MV-4-11 (cell line): Measurements from ENCODE around the gene MCRS1.

ENCODE experiments used
- DNase-seq: peaks from one replicate; lab custom pipeline; 2025; lab: John Stamatoyannopoulos, UW

MCRS1 gene

DNA sequence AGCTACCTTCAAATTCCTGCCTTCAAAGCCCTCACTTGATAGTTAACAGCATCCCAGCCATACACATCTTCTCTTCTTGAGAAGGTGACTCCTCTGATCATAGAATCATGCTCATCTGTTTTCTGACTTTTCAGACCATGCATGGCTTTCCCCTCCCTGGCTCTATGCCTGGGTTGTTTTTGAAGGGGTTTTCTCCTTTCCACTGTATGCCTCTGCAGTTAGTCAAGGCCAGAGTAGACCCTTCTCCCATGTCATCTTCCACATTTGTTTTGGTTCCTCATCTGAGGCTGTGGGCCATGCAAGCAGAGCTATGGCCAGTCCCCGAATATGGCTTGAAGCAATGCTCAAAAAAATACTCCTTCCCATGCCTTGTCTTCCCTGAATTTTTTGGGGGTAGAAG lies 14.3 kb upstream of the MCRS1 start:
- DNase-seq: no peak

GRCh38 chr12:49580572-49581535 lies 12.9 kb upstream of the MCRS1 start:
- DNase-seq: peak; percentile 36

DNA sequence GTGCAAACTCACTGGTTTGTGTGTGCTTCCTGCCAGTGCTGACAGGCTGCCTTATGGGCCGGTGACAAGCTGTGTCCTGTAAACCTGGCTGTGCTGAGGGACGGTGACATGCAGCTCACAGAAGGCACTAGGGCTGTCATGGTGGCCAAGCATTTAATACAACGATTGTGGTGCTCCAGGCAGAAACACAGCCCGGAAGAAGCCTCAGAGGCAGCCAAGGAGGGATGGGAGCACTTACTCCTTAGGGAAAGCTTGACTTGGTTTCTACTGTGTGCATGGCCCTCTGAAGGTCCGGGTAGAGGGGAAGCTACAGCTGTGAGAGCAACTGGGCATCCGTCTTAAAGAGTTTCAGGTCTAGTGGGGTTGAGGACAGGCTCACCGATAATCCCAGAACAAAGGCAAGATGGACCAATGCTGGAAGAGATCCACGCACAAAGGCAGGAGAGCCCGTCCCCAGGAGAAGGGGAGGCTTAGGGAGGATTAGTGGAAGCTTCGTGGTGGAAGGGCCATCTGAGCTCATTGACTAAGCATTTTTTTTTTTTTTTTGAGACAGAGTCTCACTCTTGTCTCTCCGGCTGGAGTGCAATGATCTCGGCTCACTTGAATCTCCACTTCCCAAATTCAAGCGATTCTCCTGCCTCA lies 10.7 kb upstream of the MCRS1 start:
- DNase-seq: no peak

DNA sequence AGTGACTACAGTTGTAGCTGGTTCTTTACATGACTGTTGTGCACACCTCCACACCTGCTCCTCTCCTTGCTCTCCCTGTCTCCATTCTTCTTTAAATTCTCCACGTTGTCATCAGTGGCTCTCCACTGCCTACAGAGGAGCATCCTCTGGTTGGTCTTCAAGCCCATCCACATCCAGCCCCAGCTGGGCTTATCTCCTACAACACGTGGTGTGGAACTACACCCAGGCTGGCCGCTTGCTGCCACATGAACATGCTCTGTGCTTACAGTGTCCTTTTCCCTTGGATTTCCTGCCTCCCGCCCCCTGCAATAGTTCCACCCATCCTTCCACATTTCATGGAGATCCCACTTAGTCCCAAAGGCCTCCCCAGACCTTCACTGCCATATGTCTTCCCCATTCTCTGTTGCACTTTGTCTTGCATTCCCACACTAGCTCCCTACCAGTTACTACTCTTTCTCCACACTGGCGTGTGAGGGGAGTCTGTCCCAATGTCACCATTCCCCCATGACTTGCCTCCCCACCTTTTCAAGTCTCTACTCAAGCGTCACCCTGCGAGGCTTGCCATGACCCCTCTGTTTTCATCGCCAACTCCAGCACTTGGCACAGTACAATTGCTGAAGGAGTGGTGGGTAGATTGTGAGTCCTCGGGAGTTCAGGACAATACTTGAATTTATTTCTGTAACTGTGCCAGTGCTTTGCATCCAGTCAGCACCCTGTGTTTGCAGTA lies 9.8 kb upstream of the MCRS1 start:
- DNase-seq: no peak

DNA sequence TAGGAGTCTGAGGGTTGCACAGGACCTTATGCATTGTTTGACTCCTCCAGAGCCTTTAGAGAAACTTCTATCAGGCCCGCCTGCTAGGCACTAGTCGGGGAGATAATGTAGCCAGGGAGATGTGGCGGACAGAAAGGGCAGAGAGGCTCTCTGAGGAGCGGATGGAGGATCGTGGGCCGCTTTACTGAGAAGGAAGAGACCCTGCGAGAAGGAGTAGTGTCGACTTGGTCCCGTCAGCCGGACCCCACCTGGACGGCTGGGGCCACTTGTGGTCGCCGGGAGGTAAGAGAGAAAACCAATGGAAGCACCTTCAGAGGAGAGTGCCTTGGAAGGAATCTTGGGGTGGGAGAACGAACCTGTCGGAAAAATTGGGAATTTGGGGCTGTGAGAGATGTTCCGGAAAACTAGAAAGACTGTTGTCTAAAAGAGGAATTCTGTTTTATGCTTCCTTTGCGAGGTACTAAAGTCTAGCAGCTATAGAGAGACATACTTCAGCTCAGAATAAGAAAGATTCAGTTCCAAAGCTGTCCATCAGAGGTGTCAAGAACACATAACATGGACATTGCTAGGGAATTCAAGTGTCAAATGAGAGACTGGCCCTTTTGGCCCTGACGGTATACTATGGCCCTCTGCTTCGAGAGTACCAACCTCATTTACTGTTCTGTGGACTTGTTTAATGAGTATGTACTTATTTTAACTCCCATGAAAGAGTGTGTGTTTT lies 660 bp upstream of the MCRS1 start:
- DNase-seq: no peak

DNA sequence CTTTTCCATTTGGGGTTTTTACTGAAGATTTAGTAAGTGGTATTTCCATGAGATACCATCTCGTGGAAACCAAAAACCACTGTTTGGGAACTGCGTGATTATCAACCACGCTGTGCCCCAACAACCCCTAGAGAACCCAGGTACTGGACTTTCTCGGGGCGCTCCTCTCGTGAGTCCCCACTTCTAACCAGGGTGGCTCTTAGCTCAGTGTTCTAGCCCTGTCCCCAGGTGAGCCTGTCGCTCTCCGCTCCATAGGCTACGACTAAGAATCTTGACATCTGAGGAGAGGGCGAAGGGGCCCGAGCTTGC lies 686 bp downstream of the MCRS1 start:
- no peak for DNase-seq

DNA sequence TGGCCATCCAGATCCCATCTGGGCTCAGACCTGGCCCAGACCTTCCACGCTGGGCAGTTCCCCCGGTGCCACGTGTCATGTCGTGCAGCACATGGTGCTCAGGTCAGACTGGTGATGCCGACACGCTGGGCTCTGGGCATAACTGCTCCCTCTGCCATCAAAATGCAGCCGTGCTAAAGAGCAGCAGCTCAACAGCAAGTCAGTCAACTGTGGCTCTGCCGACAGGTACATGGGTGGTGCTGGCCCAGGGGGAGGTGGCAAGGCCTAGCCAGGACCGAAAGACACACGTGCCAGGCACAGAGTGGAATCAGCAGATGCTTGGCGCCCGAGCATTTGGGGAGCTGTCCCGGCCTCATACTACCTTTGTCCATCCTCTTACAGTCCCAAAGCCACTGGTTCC lies 1.6 kb downstream of the MCRS1 start:
- DNase-seq: no peak

GRCh38 chr12:49565406-49566265 lies 2.3 kb downstream of the MCRS1 start:
- no peak for DNase-seq

DNA sequence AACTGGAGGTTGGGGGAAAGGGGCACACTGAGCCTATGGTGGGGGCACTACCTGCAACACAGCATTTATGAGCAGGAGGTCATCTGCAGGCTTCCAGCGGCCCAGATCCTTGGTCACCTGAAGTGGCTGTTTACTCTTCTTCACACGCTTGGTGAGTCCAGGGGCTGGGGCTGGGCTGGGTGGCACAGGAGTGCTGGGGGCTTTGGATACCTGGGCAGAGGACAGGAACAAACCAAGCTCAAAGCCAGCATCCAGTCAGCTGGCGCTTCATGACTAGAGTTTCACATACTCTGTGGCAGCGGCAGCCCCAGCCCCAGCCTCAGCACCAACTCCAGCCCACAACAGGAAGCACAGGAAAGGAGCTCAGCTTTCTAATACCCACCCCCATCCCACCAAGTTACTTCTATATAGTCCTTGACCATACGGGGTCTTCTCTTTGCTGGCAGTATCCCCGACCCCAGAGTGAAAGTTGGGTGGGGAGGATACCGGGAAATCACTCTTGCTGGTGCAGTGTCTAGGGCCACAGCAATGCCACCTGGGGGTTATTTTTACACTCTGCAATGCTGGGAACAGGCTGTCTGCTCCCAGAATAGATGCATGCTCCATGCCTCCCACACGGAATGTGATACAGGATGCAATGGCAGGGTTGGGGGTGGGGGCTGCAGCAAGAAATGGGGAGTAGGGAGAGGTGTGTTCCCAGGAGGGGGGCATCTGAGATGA lies 3.1 kb downstream of the MCRS1 start:
- DNase-seq: no peak

- DNase-seq: no peak
Observed at GRCh38 chr12:49563951-49564685, 3.8 kb downstream of the MCRS1 start.

DNA sequence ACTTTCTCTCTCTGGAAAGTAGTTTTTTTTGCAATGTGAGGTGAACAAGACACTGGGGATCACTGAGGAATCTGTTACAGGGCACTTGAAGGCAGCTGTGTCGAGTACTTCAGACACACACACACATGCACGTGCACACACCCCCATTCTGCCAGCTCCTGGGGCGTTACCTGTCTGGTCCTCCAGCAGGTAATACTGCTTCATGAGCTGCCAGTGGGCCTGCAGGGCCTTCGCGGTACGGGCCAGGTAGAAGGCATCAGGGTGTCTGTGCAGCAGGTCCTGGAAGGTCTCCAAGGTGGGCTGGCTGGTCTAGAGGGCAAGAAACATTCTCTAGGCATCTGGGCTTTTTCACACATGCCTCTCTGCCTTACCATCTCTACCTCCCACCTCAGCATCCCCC lies 5.1 kb downstream of the MCRS1 start:
- no peak for DNase-seq

- no peak for DNase-seq
Observed at GRCh38 chr12:49562233-49562632, 5.7 kb downstream of the MCRS1 start.

DNA sequence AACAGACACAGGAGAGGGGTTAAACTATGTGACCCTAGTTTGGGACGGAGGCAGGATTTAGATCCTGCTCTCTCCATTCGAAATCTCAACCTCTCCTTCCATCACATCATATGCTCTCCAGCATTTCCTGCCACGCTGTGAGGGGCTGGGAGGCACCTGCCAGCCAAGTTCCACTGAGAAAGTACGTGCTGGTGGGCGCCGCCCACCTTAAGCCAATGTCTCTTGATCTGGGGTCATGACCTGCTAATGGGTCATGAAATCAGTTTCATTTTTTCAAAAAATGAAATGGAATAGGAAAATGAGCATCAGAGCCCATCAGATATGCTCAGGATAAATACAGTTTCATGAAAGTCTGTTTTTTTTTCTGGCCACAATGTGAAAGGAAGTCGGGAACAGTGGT lies 7.2 kb downstream of the MCRS1 start:
- DNase-seq: no peak

GRCh38 chr12:49559011-49559675 lies 8.8 kb downstream of the MCRS1 start:
- no peak for DNase-seq

DNA sequence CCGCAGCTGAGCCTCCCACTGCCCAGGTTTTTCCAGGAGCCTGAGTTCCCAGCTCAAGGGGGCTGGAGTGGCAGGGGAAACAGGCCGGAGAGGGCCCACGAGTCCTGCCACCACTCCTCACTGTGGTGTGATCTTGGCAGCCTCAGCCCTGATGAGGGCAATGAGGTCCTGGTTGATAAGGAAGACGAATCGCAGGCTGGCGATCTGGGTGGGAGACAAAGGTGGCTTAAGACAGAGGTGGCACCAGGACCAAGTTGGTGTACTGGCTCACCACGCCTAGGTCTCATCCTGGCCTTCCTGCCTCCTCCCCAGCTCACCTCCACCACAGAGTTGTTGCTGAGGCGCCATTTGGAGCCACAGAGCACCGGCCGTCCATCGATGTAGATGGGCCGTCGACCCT lies 9.4 kb downstream of the MCRS1 start:
- no peak for DNase-seq

- no peak for DNase-seq
Observed at GRCh38 chr12:49557917-49558215, 10.1 kb downstream of the MCRS1 start.

- no peak for DNase-seq
Observed at GRCh38 chr12:49557187-49557916, 10.6 kb downstream of the MCRS1 start.

- DNase-seq: no peak
Observed at GRCh38 chr12:49556391-49557186, 11.4 kb downstream of the MCRS1 start.
